GM12801 (cell line): ENCODE results near the gene SLC26A2.

Experiments
- CTCF ChIP-seq: IDR thresholded peaks from one replicate; pipeline ENCODE4 v1.5.1; 2011; ENCODE audit warnings: control low read depth; ENCODE audit not compliant: insufficient read length; ENCODE audit errors: extremely low read depth

The SLC26A2 gene

GRCh38 chr5:149939546-149939945 is 21.0 kb upstream of the SLC26A2 start:
- TF ChIP-seq CTCF, result no peak

DNA sequence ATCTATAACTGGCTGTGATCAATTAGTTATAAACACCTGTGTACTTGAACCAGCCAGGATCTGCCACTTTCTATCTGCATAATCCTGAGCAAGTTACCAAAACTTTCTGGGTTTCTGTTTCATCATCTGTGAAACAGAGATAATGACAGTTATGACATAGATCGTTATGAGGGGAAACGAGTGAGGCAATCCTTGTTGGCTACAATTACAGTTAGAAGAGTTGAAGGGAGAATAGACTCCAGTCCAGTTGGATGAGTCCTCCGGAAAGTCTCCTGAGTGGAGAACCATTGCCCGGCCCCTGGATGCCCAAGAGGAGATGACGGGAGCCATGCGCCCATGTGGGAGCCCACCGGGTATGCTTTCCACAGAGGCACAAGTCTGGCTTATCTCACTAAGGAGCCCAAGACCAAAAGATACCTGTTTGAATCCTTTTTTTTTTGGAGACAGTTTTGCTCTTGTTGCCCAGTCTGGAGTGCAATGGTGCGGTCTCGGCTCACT is 20.4 kb upstream of the SLC26A2 start:
- no peak for TF ChIP-seq CTCF

- TF ChIP-seq CTCF, result no peak
These were observed 19.5 kb upstream of the SLC26A2 start for GRCh38 chr5:149940941-149941644.

- no peak for TF ChIP-seq CTCF
These were observed 18.8 kb upstream of the SLC26A2 start for GRCh38 chr5:149941795-149942194.

- TF ChIP-seq CTCF, result no peak
These were observed 18.4 kb upstream of the SLC26A2 start for GRCh38 chr5:149942199-149942598.

DNA sequence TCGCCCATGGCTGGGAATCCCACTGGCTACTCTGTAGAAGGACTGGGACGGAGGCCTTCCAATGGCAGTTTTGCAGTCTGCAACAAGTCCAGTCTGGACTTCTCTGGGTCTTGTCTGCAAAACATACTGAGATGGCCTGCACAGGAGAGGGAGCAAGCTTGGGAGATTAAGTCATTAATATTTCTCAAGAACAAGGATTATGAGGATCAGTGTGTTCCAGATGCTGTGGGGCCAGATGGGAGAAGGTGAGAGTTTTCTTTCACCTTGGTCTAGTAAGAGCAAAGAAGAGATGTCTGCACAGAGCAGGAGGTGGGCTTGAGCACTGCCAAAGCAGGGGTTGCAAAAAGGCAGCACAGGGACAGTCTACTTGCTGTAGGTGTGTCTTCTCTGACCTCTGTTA is 15.9 kb upstream of the SLC26A2 start, which contains the start of gene PDE6A:
TSS of gene PDE6A (minus strand) at position 128 of the 400 bp plus-strand sequence. CDS start at position 8, 120 bp downstream.
- no peak for TF ChIP-seq CTCF

DNA sequence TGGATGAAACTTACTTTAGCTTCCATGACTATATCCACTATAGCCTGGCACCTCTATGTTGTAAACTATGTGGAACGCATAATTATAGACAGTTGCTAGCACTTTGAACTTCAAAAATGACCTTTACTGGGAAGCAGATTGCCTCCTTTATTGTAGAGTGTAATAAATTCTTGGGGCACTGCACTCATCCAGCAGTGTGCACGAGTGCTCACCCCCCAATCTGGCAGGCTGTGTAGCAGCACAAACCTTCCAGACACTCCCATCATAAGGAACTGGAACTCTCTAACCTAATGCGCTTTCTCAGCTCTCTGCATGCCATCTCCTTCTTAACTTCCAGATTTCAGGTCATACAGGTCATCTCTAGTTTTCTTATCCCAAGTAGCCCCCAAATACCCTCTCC is 14.4 kb upstream of the SLC26A2 start:
- no peak for TF ChIP-seq CTCF
